CD4-positive, alpha-beta T cell treated with Interferon alpha-2 for 1 hour (primary cell): Measurements from ENCODE around the gene SYT7.
"Not testable (repeated sequence)": the region's sequence is repeated elsewhere in the genome, so short reads cannot be mapped to it uniquely, and the experiment has no call there.

ENCODE experiments used
- DNase-seq, 2 donors: peaks; one replicate each; pipeline ENCODE4 v3.0.0-alpha.2; 2020 to 2022

Gene SYT7

DNA sequence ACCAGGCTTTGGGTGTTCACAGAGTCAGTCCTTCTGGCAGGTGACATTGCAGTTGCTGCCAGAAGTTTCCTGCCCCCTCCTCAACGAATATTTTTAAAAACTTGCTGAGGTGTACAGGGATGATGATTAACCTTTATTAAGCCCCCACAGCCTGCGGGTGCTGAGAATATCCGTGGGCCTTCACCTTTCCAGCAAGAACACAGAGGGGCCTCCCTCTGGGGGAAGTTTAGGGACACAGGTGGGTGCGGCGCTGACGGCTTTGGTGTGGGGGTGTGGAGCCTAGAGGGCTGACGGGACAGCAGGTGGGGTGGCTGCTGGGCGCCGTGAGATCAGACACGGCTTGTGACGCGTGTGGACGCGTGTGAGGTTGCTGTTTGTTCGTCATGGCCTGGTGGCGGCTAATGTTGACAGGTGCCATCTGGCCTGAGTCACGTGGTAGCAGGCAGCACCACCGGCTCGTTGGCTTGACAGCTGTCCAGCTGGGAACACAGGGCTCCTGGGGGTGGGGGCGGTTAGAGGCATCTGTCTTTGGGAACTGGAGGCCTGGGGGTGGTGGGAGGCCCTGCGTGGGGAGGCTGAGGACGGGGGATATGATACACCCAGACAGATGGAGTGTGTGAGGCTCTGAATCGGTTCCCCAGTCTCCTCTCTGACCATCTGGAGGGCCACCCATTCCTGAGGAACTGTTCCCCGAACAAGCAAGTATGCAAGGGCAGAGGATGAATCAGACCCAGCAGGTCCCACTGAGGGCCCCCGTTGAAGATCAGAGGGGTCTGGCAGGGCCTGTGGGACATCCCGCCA is 84.9 kb downstream of the SYT7 start:
- DNase-seq = no peak

DNA sequence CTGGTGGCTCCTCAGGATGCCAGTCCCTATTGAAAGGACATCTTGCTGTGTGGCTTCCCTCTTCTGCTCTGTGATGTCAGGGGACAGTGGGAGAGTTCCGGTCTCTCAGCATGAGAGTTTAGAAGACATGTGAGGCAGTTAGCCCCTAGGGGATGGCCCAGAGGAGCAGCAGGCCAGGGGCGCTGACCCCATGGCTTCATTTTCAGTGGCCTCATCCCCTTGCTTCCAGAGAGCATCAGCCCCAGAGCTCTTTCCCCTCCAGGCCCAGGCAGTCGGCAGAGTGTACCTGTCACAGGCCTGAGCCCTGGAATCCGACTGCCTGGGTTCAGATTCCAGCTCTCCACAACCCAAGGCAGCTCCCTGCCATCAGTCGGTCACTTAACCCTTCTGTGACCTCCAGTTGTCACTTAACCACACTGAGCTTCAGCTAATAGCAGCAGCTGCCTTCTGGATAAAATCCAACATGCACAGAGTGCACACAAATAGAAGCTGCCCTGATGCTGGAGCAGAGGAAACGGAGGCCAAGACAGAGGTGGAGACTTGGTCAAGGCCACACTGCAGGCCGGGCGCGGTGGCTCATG is 86.4 kb downstream of the SYT7 start:
- DNase-seq = no peak

DNA sequence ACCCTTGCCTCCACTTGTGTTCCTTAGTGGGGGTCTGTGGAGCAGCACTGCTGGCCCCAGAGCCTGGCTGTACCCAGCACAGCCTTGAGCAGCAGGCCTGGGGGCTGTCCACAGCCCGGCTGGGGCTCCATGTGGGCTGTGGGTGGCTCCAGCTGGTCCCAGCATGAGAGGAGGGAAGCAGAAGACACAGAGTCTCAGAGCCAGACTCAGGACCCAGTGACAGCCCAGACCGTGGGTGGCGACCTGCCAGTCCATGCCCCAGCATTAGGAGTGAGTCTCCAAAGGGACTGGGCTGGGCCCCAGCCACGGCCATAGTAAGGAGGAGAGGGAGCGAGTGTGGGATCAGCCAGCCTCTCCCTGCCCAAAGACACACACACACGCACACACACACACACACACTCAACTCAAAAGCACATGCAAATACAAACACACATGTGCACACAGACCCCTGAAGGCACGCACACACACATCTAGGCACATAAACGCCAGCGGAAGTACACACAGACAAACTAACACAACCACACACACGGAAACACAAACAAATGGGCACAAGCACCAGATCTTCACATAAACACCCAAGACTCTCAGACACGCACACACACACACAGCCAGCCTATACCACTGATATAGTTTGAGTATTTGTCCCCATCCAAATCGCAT is 89.0 kb downstream of the SYT7 start:
- no peak for DNase-seq

DNA sequence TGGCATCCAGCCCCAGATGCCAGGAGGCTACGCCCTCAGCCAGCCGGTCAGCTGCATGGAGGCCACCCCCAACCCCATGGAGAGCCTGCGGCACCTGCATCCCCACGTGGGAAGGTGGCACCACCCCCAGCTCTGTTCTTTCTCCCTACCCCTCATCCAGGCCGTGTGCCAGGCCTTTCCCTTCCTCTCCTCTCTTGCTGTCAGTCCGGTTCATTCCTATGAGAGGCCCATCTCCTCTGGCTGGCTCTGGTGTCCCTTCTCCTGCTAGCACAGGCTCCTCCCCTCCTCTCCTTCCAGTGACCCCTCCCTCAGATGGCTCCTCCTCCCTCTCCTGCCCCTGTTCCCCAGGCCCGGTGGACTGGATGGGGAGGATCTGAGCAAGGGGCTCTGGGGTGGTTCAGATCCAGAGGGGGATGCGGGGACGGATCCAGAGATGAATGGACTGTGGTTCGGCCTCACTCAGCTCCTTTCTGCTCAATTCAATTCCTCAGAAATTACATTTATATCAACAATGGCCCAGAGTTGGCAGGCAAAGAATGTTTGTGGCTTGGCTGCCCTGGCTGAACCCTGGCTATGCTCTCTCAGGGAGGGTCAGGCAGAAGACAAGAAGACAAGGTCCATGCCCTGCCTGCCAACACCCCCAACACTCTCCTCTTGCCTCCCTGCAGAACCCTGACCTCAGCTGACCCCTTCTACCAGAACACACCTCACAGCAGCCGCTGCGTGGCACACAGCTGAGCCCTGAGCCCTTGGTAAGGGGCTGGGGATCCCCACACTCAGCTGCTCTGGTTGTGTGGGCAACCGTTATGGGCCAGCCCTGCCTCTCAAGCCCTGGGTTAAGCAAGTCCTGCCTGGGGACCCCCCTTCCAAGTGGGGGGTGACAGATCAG is 90.8 kb downstream of the SYT7 start:
- no peak for DNase-seq

DNA sequence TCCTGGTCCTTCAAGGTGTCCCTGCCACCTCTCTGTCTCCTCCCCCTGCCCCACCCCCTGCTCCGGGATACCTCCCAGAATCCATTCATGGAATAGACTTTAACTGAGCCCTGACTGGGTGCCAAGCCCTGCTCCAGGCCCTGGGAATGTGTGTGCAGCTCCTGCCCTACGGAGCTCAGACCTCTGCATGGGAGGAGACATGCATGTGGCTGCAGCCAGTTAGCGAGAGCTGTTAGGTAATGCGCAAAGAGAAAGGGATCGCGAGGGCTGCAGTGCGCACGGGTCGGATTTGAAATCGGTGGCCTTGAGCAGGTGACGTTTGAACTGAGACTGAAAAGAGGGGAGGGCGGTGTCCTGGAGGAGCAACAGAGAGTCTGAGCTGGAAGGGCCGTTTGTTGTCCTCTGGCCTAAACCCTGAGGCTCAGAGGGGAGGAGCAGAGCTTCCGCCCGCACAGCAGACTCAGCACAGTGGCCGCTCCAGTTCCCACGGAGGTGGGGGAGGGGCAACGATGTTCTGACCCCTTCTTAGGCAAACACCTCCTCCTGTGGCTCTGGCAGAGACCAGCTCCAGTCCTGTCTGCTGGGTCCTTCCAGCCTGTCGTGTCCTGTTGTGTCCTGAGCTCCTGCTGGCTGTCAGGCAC is 92.1 kb downstream of the SYT7 start:
- no peak for DNase-seq

DNA sequence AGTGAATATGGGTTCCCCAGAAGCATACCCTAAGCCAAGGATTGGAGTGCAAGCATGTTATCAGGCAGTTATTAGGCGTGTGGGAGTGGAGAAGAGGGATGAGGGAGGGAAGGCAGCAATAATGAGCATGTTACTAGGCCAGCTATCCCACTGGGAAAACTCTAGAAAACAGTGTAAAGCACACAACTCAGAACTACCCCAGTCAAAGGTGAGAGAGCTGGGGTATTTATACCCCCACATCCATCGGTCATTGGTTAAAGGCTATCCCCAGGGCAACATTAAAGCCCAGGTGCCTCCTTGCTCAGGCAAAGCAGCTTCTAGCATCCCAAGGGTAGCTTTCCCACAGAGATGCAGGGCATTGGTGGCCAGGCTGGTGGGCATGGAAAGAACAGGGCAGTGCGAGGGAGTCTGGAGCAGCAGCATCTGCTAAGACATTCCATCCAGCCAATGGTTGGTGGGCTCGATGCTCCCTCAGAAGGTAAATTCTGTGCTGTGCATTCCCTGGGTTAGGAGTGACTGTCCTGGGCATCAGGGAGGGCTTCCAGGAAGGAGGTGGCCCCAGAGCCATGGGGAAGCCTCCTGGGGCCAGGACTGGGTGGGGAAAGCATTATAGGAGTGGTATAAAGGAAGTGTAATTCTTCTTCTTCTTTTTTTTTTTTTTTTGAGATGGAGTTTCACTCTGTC is 93.4 kb downstream of the SYT7 start:
- no peak for DNase-seq

DNA sequence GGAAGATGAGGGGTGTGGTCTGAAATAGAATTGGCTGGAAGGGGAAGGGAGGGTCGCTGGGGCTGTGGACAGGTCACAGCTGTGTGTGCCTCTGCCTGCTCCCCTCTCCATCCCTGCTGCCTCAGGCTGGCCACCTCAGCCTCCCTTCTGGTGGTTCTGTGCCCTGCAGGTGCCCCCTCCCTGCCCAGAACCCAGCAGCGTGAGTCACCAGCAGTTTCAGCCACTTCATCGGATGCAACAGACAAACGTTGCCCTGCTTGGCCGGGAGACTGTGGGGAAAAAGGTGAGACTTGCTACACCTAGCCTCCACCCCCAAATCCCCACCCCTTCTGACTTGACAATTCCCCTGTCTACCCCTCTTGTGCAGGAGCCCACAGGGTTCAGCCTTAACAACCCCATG is 94.1 kb downstream of the SYT7 start:
- DNase-seq = no peak

DNA sequence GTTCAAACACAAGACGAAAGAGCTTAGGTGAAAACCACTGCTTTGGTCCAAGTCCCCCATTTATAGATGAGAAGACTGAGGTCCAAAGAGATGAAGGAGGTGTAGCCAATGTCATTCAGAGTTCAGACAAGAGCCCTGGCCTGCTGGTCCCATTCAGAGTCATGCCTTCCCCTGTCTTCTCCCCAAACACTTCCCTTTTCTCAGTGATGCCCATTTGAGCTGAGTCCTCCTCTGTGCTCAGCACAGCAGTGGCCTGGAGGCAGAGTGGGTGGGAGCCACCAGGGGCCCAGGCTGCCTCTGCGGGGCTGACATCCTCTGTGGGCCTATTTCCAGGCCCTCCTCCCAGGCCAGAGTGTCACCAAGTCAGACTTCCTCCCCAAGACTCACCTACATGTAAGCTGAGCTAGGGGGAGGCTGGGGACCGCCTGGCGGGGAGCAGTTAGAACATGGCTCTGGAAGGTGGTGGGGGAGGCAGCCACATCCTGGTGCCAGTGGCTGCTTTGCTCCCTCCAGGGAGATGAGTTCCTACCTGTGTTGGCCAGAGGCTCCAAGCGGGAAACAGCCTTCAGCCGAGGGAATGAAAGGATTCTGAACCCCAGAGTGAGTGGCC is 94.8 kb downstream of the SYT7 start:
- DNase-seq = no peak

DNA sequence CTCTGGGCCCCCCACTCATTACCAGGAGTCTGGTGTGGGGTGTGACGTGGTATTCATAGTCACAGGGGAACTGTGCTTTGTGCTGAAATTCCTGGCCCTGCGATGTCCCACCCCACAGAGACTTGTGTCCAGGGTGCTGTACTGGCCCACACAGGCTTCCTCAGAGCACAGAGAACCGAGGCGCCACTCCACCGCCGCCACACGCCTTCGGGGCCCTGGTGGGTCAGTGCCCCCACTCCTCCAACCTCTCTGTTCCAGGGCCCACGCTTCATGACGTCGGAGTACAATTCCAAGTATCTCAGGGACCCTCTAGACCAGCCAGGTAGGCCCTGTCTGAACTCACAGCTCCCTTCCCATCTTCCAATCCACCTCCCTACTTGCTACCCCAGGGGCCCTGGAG is 95.8 kb downstream of the SYT7 start:
- DNase-seq = no peak

DNA sequence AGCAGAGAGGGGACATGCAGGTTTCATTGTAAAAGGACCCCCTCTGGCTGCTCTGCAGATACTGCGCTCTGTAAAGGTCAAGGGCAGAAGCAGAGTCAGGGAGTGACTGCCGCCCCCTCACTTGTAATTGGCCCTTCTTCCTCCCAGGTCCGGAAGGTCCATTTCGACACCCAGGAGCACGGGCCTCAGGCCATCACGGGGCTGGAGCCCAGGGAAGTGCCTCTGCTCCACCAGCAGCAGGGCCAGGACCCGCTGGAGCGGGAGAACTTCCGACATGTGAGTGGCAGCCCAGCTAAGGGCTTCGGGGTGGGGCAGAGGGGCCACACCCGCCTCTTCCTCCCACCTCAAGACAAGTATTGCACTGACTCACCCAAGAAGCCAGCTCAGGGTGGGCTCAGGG is 96.3 kb downstream of the SYT7 start:
- DNase-seq = no peak

DNA sequence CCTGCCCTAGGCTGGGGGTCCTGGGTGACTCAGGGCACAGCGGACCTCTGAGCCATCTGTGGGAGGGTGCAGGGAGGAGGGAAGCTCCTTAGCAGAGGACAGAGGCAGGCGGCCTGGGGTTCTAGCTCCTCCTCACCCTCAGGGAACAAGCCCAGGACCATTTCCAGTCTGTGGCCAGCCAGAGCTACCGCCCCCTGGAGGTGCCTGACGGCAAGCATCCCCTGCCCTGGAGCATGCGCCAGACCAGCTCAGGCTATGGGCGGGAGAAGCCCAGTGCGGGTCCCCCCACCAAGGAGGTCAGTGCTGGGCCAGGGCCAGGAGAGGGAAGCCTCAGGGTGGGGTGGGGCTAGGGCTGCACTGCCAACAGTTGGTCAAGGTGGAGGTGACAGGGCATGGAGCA is 98.4 kb downstream of the SYT7 start:
- peak in 1 of 2 donors; percentile 7 for DNase-seq

DNA sequence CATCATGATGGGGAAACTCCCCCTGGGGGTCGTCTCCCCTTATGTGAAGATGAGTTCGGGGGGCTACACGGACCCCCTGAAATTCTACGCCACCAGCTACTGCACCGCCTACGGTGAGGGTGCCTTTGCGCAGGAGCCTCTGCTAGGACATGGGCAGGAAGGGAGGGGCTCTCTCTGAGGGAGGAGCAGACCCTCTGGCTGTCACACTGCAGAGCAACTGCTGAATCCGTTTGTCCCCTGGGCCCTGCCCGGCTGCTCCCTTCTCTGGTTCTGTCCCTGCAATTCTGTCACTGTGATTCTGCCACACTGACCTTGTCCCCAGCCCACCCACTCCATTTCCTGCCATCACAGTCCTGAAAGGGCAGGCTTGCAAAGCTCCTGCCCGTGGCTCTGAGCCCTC is 99.1 kb downstream of the SYT7 start:
- DNase-seq = no peak

DNA sequence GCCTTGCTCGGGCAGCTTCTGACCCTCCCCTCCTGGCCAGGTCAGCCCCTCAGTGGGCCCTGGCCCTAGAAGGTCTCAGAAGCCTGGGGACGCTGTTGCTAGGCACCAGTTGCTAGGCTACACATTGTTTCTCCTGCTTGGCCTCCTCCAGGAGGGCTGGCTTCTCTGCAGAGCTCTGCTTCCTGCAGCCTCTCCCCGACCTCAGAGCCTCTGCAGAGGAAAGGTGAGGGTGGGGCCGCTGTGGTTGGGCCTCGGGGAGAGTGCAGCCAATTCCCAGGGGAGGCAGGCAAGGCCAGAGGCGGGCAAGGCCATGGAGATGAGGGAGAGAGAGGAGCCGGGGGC is 99.9 kb downstream of the SYT7 start:
- no peak for DNase-seq

DNA sequence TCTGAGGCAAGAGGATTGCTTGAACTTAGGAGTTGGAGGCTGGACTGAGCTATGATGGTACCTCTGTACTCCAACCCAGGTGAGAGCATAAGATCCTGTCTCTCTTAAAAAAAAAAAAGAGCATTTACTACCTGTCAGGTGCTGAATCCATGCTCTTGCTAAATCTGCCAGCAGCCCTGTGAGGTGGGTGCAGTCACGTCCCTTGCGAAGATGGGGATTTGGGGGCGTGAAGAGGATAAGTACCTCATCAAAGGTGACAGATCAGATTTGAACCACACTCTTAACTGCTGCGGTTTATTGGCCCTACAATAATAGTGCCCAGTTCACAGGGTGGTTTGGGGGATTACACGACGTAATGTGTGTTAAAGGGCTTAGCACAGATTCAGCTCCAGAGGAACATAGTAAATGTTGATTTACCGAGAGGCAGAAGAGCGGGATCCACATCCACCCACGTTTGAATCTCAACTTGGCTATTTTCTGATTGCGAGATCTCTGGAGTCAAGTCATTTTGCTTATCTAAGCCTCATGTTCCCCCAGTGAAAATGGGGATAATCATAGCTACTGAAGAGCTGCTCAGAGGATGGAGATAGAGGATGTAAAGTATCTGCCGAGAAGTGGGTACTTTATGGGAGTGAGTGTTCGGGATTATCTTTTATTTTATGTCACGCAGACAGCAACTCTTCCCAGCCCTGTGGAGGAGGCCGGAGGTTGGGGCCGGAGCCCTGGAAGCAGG is 100.4 kb downstream of the SYT7 start:
- no peak for DNase-seq

DNA sequence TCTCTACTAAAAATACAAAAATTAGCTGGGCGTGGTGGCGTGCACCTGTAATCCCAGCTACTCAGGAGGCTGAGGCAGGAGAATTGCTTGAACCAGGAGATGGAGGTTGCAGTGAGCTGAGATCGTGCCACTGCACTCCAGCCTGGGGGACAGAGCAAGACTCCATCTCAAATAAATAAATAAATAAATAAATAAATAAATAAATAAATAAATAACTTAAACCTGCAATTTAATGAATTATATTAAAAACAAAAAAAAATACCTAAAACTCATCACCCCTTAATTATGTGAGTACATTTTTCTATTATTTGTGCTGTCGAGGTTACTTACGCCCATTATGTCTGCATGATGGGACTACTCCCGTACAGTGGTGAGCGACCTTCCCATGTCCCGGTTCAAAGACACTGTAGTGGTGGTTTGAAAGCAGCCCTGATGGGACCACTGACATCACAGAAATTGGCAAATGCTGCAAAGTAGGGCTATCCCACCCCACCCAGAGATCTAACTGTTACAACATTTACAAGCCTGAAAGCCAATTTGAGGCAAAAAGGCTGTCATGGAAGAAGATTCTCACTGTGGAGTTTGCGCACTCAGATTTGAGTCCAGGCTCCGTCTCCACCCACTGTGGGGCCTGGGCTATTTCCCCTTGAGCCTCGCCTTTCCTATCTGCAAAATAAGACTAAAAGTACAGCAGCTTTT is 101.4 kb downstream of the SYT7 start:
- not testable (repeated sequence) for DNase-seq

DNA sequence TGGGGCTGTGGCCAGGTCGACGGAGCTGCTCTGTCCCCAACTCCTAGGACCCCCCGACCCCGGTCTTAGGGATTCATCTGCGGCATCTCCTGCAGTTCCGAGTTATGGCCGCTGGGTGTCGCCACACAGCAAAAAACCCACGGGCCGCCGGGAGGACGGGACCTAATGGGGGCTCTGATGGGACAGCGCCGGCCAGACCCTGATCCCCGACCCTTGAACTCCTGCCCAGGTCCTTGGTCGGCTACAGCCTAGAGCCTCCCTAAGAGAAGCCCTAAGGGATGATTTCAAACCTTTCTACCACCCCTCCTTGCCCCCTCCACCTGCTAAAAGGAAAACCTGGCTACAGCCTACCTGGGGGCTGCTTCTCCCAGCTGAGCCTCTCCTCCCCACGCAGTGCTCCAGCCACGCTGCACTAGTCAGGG is 103.1 kb downstream of the SYT7 start:
- DNase-seq = peak; percentile 13 to 49

DNA sequence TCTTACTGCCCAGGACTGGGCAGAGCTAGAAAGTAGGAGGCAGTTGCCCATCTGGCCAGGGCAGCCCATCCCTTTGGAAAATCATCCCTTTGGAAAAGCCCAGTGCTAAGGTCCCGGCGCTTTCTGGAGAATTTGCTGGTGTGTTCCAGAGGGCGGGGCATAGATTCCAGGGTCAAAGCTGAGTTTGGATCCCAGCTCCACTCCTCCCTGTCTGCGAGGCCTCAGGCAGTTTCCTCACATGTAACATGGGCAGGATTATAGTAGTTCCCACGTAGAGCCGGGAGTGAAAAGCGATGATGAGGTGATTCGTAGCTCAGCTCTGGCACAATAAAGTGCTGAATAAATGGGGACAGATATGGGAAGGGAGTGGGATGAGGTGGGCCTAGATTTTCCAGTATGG is 103.8 kb downstream of the SYT7 start:
- no peak for DNase-seq

DNA sequence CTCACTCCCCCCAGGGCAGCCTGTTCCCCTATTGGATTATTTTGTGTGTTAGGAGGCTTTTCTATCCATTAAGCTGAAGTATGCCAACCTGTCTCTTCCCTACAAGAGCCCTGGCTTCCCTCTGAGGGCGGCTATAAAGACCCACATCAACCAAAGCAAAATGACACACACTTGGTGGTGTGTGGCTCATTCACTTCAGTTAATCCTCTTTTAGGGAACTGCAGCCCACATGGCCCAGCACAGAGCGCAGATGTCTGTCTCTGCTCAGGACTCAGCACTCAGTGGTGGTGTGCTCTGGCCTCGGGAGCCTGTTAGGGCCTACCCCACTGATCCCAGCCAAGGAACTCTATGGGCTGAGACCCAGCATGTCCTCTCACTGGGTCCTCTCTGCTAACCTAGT is 104.5 kb downstream of the SYT7 start:
- DNase-seq = no peak

DNA sequence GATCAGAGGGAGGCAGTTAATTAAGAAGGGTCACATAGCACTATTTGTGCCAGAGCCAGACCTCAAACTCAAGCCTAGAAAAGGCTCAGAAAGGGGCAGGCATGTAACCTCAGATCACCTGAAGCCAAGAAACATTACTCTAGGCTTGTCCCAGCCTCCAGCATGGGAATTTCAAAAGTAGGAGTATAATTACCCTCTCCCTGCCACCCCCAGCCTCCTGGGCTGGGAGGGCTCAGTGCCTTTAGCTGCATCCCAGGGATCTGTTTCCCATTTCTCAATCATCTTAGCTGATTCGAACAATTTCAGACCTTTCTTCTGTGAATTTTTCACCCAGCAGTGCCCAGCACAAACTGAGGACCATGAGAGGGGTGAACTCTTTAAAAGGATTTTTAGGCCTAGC is 105.4 kb downstream of the SYT7 start:
- DNase-seq = no peak

DNA sequence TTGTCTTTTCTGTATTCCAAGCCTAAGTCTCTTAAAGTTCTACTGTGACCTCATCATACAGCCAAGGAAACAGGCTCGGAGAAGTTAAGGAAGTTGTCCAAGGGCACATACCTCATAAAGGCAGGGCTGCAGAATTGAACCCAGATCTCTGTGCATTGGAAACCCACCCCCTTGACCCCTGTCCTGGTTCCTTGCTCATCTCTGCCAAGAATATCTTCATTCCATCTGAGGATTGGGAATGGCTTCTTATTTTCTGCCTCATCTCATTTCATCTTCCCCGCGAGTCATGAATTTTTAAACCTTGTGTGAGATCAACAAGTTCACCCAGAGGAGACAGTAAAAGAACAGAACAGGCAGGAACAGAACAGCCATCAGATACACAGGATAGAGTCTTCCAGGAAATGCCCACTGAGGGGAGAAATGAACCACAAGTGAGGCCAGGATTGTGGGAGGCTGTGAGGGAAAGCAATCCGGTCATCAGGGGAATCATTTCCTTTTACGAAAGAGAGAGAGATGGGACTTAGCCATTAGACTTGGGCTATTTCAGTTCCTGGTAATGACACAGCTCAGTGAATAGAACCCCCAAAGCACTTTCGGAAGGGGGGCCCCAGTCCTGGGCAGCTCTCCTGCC is 106.7 kb downstream of the SYT7 start:
- no peak for DNase-seq
